Bronchial epithelial cell (primary cell): ENCODE data around the gene CCDC40. TPM values are rescaled to one million over a fixed set of nuclear protein-coding genes. Genes with fewer than 3 reads are reported as not detected.

Source experiments
- DNase-seq: peaks from one replicate; pipeline ENCODE4 v3.0.0-alpha.2; 2010; ENCODE audit warnings: low read depth
- FAIRE-seq: peaks from 2 replicates; lab custom pipeline; 2011; peaks lifted over from hg19 to GRCh38; lab: Jason Lieb, UNC
- H3K27me3 ChIP-seq: 2 replicates; pipeline ENCODE4 v1.5.1; 2011; ENCODE audit warnings: low read length; ENCODE audit not compliant: control insufficient read depth, insufficient read depth
- H3K36me3 ChIP-seq: 2 replicates; pipeline ENCODE4 v1.5.1; 2011; ENCODE audit warnings: low read length; ENCODE audit not compliant: control insufficient read depth, insufficient read depth
- H3K4me3 ChIP-seq: 2 replicates; pipeline ENCODE4 v1.5.1; 2011; ENCODE audit warnings: mild to moderate bottlenecking, low read depth, low read length, control low read depth
- CTCF ChIP-seq: IDR thresholded peaks from 2 replicates; pipeline ENCODE4 v1.5.1; 2011; ENCODE audit warnings: mild to moderate bottlenecking, moderate library complexity, low read length, control low read depth, inconsistent platforms; ENCODE audit not compliant: insufficient read depth, severe bottlenecking
- total RNA-seq: library from RNA; depleted of rRNA; stranded (reverse); fragments of >200 nt; gene quantifications from 2 replicates; pipeline ENCODE4 v1.2.1, GENCODE V29; 2014

The CCDC40 gene
- total RNA-seq, 1 donor from 2014 or later = 0.79 TPM

GRCh38 chr17:80132906-80133625, 96.6 kb downstream of the CCDC40 start:
- FAIRE-seq = no peak
- Histone ChIP-seq H3K4me3 (no peak overlapping the region), H3K27me3 (no peaks in the 10 kb centered on the region), H3K36me3 (peaks cover 18% of the 10 kb centered on the region)
- TF ChIP-seq CTCF = no peak
- no peak for DNase-seq

- FAIRE-seq = no peak
- DNase-seq = peak; percentile 28
- H3K4me3 ChIP-seq = no peak overlapping the region
- peaks cover 20% of the 10 kb centered on the region for H3K36me3 ChIP-seq
- no peaks in the 10 kb centered on the region for H3K27me3 ChIP-seq
- TF ChIP-seq CTCF = no peak
Observed at GRCh38 chr17:80133626-80133970, 97.2 kb downstream of the CCDC40 start.

- peaks cover 31% of the 10 kb centered on the region for H3K36me3 ChIP-seq
- FAIRE-seq = no peak
Observed at GRCh38 chr17:80137131-80137530, 100.7 kb downstream of the CCDC40 start.

GRCh38 chr17:80138856-80139426, 102.5 kb downstream of the CCDC40 start:
- no peak for FAIRE-seq

More at GRCh38 chr17:80137131-80137530, 100.7 kb downstream of the CCDC40 start:
- DNase-seq = no peak
- H3K4me3 ChIP-seq = no peak overlapping the region
- no peaks in the 10 kb centered on the region for H3K27me3 ChIP-seq
- TF ChIP-seq CTCF = no peak

GRCh38 chr17:80141463-80142165, 105.2 kb downstream of the CCDC40 start:
- no peaks in the 10 kb centered on the region for H3K27me3 ChIP-seq
- H3K36me3 ChIP-seq = peaks cover 36% of the 10 kb centered on the region
- TF ChIP-seq CTCF = no peak
- DNase-seq = no peak
- FAIRE-seq = no peak
- no peak overlapping the region for H3K4me3 ChIP-seq

More at GRCh38 chr17:80138856-80139426, 102.5 kb downstream of the CCDC40 start:
- Histone ChIP-seq H3K36me3 (peaks cover 36% of the 10 kb centered on the region), H3K4me3 (no peak overlapping the region), H3K27me3 (no peaks in the 10 kb centered on the region)
- no peak for TF ChIP-seq CTCF
- DNase-seq = no peak
